GM23338 (cell line): Measurements from ENCODE around the gene SLC7A14.

Experiments
- CREB1 ChIP-seq: fragments of 250-450 bp; sonication (Bioruptor Pico); IDR thresholded peaks from 2 replicates; pipeline ENCODE4 v1.5.0; 2020; ENCODE audit warnings: low read depth, mild to moderate bottlenecking, moderate library complexity
- EZH2phosphoT487 ChIP-seq: fragments of 200-600 bp; sonication (generic); IDR thresholded peaks from one replicate; pipeline ENCODE4 v1.8.1; 2018; ENCODE audit warnings: antibody characterized with exemption; ENCODE audit not compliant: unreplicated experiment
- POLR2AphosphoS5 ChIP-seq: IDR thresholded peaks from 2 replicates; pipeline ENCODE4 v1.6.1; 2016; ENCODE audit warnings: antibody characterized with exemption, low read depth
- TF ChIP-seq, protein P1 (sequence below), 2 experiments: fragments of 200-600 bp in 1 of 2; sonication (generic) in 1 of 2; conservative IDR thresholded peaks; 2 replicates each; pipeline versions ENCODE4 v1.5.1 to v1.6.1; 2016 to 2017; ENCODE audit warnings: antibody characterized with exemption in 2 of 2, low read depth in 2 of 2, mild to moderate bottlenecking in 2 of 2, moderate library complexity in 1 of 2
- TF ChIP-seq, protein P2 (sequence below): IDR thresholded peaks from one replicate; pipeline ENCODE4 v1.6.1; 2018; ENCODE audit warnings: antibody characterized with exemption; ENCODE audit not compliant: unreplicated experiment

DNA sequence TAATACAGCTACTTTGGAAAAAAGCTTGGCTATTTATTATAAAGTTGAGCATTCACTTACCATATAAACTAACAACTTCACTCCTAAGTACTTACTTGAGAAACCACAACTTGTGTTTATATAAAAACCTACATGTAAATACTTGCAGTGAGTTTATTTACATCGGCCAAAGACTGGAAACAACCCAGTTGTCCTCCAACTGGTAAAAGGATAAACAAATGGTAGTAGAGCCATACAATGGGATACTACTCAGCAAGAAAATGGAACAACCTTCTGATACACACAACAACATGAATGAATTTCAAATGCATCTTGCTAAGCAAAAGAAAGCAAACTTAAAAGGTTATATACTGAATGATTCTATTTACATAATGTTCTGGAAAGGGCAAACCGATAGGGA, 63.7 kb downstream of the SLC7A14 start:
- TF ChIP-seq POLR2AphosphoS5, result no peak
- TF ChIP-seq, protein P1, sequence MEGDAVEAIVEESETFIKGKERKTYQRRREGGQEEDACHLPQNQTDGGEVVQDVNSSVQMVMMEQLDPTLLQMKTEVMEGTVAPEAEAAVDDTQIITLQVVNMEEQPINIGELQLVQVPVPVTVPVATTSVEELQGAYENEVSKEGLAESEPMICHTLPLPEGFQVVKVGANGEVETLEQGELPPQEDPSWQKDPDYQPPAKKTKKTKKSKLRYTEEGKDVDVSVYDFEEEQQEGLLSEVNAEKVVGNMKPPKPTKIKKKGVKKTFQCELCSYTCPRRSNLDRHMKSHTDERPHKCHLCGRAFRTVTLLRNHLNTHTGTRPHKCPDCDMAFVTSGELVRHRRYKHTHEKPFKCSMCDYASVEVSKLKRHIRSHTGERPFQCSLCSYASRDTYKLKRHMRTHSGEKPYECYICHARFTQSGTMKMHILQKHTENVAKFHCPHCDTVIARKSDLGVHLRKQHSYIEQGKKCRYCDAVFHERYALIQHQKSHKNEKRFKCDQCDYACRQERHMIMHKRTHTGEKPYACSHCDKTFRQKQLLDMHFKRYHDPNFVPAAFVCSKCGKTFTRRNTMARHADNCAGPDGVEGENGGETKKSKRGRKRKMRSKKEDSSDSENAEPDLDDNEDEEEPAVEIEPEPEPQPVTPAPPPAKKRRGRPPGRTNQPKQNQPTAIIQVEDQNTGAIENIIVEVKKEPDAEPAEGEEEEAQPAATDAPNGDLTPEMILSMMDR (conservative IDR thresholded peaks at IDR 0.05; ENCODE audit: low read depth in 2 of 2), result no peak
- no peak for TF ChIP-seq CREB1
- TF ChIP-seq, protein P2, sequence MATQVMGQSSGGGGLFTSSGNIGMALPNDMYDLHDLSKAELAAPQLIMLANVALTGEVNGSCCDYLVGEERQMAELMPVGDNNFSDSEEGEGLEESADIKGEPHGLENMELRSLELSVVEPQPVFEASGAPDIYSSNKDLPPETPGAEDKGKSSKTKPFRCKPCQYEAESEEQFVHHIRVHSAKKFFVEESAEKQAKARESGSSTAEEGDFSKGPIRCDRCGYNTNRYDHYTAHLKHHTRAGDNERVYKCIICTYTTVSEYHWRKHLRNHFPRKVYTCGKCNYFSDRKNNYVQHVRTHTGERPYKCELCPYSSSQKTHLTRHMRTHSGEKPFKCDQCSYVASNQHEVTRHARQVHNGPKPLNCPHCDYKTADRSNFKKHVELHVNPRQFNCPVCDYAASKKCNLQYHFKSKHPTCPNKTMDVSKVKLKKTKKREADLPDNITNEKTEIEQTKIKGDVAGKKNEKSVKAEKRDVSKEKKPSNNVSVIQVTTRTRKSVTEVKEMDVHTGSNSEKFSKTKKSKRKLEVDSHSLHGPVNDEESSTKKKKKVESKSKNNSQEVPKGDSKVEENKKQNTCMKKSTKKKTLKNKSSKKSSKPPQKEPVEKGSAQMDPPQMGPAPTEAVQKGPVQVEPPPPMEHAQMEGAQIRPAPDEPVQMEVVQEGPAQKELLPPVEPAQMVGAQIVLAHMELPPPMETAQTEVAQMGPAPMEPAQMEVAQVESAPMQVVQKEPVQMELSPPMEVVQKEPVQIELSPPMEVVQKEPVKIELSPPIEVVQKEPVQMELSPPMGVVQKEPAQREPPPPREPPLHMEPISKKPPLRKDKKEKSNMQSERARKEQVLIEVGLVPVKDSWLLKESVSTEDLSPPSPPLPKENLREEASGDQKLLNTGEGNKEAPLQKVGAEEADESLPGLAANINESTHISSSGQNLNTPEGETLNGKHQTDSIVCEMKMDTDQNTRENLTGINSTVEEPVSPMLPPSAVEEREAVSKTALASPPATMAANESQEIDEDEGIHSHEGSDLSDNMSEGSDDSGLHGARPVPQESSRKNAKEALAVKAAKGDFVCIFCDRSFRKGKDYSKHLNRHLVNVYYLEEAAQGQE, result no peak
- no peak for TF ChIP-seq EZH2phosphoT487
